ENCODE results near the gene ITSN1. TPM values are rescaled to one million over a fixed set of nuclear protein-coding genes. Genes with fewer than 3 reads are reported as not detected.
"Not testable (repeated sequence)": the region's sequence is repeated elsewhere in the genome, so short reads cannot be mapped to it uniquely, and the experiment has no call there.

The ITSN1 gene
- total RNA-seq, 1 experiment from 2014 or later = 50.3 TPM

- no peaks in the 10 kb centered on the region for H3K9me3 ChIP-seq (ENCODE audit: control insufficient read depth, insufficient read depth, low read depth, low read length)
- H3K27ac ChIP-seq (ENCODE audit: low read length) = no peak overlapping the region
- no peaks in the 10 kb centered on the region for H3K27me3 ChIP-seq (ENCODE audit: control insufficient read depth, insufficient read depth, low read length)
- no peak overlapping the region for H3K4me3 ChIP-seq (ENCODE audit: low read depth in 2 of 2, low read length in 2 of 2)
- H3K36me3 ChIP-seq (ENCODE audit: control insufficient read depth, insufficient read depth, low read length) = peaks cover 9% of the 10 kb centered on the region
- ChIA-PET CTCF (no interaction called here), POLR2A (no interaction called here)
- intact Hi-C loops (cut with micrococcal nuclease; ENCODE audit: unreplicated experiment) = no loop called here
- DNase-seq (ENCODE audit: low read depth, low spot score) (no peak), ATAC-seq (no peak)
- no peaks in the 10 kb centered on the region for H3K4me1 ChIP-seq (ENCODE audit: control insufficient read depth, insufficient read depth, low read length)
- TF ChIP-seq CTCF (IDR thresholded peaks at IDR 0.05) (no peak), POLR2AphosphoS5 (IDR thresholded peaks at IDR 0.05; ENCODE audit: low read depth, low read length) (no peak), SIN3A (IDR thresholded peaks at IDR 0.05; ENCODE audit: borderline replicate concordance, insufficient read depth, low read depth, low read length) (no peak), REST (IDR thresholded peaks at IDR 0.05; ENCODE audit: insufficient read depth in 1 of 2, low read depth in 2 of 2, low read length in 1 of 2) (no peak), TCF7L2 (IDR thresholded peaks at IDR 0.05; ENCODE audit: low read depth, low read length) (no peak)
- in situ Hi-C loops (cut with HindIII; ENCODE audit: low pct_unique_long_range_greater_than_20kb, low sequenced_read_pairs) = no loop called here
- BruUV-seq (replicated peaks) = no TSS peak
These were observed 22.6 kb upstream of the ITSN1 start for GRCh38 chr21:33619726-33620125.

- ATAC-seq = no peak
- no TSS peak for BruUV-seq (replicated peaks)
- intact Hi-C loops (cut with micrococcal nuclease; ENCODE audit: unreplicated experiment) = no loop called here
These were observed 20.0 kb upstream of the ITSN1 start for GRCh38 chr21:33622253-33622652.

GRCh38 chr21:33626151-33626550 is 16.1 kb upstream of the ITSN1 start:
- CTCF ChIA-PET; H3K9me3 ChIP-seq (ENCODE audit: control insufficient read depth, insufficient read depth, low read depth, low read length); H3K4me3 ChIP-seq (ENCODE audit: low read depth in 2 of 2, low read length in 2 of 2); intact Hi-C loops (cut with micrococcal nuclease; ENCODE audit: unreplicated experiment); H3K27ac ChIP-seq (ENCODE audit: low read length); in situ Hi-C loops (cut with HindIII; ENCODE audit: low pct_unique_long_range_greater_than_20kb, low sequenced_read_pairs); H3K4me1 ChIP-seq (ENCODE audit: control insufficient read depth, insufficient read depth, low read length); H3K27me3 ChIP-seq (ENCODE audit: control insufficient read depth, insufficient read depth, low read length); DNase-seq (ENCODE audit: low read depth, low spot score); ATAC-seq; BruUV-seq (replicated peaks): not testable (repeated sequence)
- POLR2A ChIA-PET = interaction anchor here (0.6 to 0.7 kb wide), 2 partner anchors 33 to 179 kb away, joined by 3 to 7 read pairs; no protein-coding TSS in a partner anchor
- H3K36me3 ChIP-seq (ENCODE audit: control insufficient read depth, insufficient read depth, low read length) = peaks cover 11% of the 10 kb centered on the region; the same call in 1 of the 2 replicates

More at GRCh38 chr21:33622253-33622652, 20.0 kb upstream of the ITSN1 start:
- DNase-seq (ENCODE audit: low read depth, low spot score) = no peak
- in situ Hi-C loops (cut with HindIII; ENCODE audit: low pct_unique_long_range_greater_than_20kb, low sequenced_read_pairs) = no loop called here
- Histone ChIP-seq H3K4me3 (ENCODE audit: low read depth in 2 of 2, low read length in 2 of 2) (no peak overlapping the region), H3K9me3 (ENCODE audit: control insufficient read depth, insufficient read depth, low read depth, low read length) (no peaks in the 10 kb centered on the region), H3K4me1 (ENCODE audit: control insufficient read depth, insufficient read depth, low read length) (no peaks in the 10 kb centered on the region), H3K27ac (ENCODE audit: low read length) (no peak overlapping the region), H3K27me3 (ENCODE audit: control insufficient read depth, insufficient read depth, low read length) (no peaks in the 10 kb centered on the region), H3K36me3 (ENCODE audit: control insufficient read depth, insufficient read depth, low read length) (peaks cover 9% of the 10 kb centered on the region)
- POLR2A ChIA-PET = no interaction called here
- CTCF ChIA-PET = interaction anchor here (0.7 kb wide), 1 partner anchor 12 kb away, joined by 4 read pairs; no protein-coding TSS in a partner anchor
- no peak for TF ChIP-seq POLR2AphosphoS5 (IDR thresholded peaks at IDR 0.05; ENCODE audit: low read depth, low read length)
- TF ChIP-seq REST (IDR thresholded peaks at IDR 0.05; ENCODE audit: insufficient read depth in 1 of 2, low read depth in 2 of 2, low read length in 1 of 2) = no peak
